Keratinocyte (primary cell): ENCODE data around the gene CYP2B6. TPM values are rescaled to one million over a fixed set of nuclear protein-coding genes. Genes with fewer than 3 reads are reported as not detected.

ENCODE experiments used
- DNase-seq: peaks from one replicate; pipeline ENCODE4 v3.0.0-alpha.2; 2011; ENCODE audit warnings: low read depth, missing footprints, low spot score
- FAIRE-seq: peaks from 2 replicates; lab custom pipeline; 2011; peaks lifted over from hg19 to GRCh38; lab: Jason Lieb, UNC
- H2AFZ ChIP-seq: 2 replicates; pipeline ENCODE4 v1.6.0; 2012; ENCODE audit warnings: low read length, control low read depth, inconsistent platforms; ENCODE audit not compliant: control insufficient read depth
- H3K27ac ChIP-seq: 2 replicates; pipeline ENCODE4 v1.5.1; 2011; ENCODE audit warnings: low read length; ENCODE audit not compliant: control insufficient read depth, insufficient read depth
- H3K27me3 ChIP-seq: 3 replicates; pipeline ENCODE4 v1.6.0; 2011; ENCODE audit warnings: low read length; ENCODE audit not compliant: control insufficient read depth, insufficient read depth; ENCODE audit errors: extremely low read depth
- H3K36me3 ChIP-seq, 2 experiments: 2 replicates in 1 of 2; 3 replicates in 1 of 2; pipeline ENCODE4 v1.5.1; 2011; ENCODE audit warnings: low read length in 2 of 2, mild to moderate bottlenecking in 1 of 2; ENCODE audit not compliant: control insufficient read depth in 2 of 2, insufficient read depth in 2 of 2; ENCODE audit errors: extremely low read depth in 1 of 2
- H3K4me1 ChIP-seq: 3 replicates; pipeline ENCODE4 v1.5.1; 2011; ENCODE audit warnings: low read length; ENCODE audit not compliant: control insufficient read depth, insufficient read depth; ENCODE audit errors: extremely low read depth
- H3K4me2 ChIP-seq: 3 replicates; pipeline ENCODE4 v1.6.0; 2011; ENCODE audit warnings: low read depth, low read length; ENCODE audit not compliant: control insufficient read depth, insufficient read depth; ENCODE audit errors: extremely low read depth
- H3K4me3 ChIP-seq, 3 experiments: fragments of 200-600 bp in 1 of 3; sonication (generic) in 1 of 3; 2 replicates in 2 of 3; 3 replicates in 1 of 3; pipeline ENCODE4 v1.5.1; 2011 to 2016; ENCODE audit warnings: low read length in 3 of 3, mild to moderate bottlenecking in 3 of 3, control low read depth in 2 of 3, inconsistent platforms in 1 of 3, low read depth in 1 of 3, mixed read lengths in 1 of 3, mixed run types in 1 of 3, moderate library complexity in 1 of 3; ENCODE audit not compliant: control insufficient read depth in 2 of 3, insufficient read depth in 2 of 3; ENCODE audit errors: extremely low read depth in 1 of 3
- H3K79me2 ChIP-seq: 2 replicates; pipeline ENCODE4 v1.6.0; 2012; ENCODE audit warnings: low read length; ENCODE audit not compliant: control insufficient read depth, insufficient read depth
- H3K9ac ChIP-seq: 3 replicates; pipeline ENCODE4 v1.6.0; 2011; ENCODE audit warnings: low read length; ENCODE audit not compliant: control insufficient read depth, insufficient read depth; ENCODE audit errors: extremely low read depth
- H3K9me1 ChIP-seq: 3 replicates; pipeline ENCODE4 v1.6.0; 2011; ENCODE audit warnings: low read length; ENCODE audit not compliant: control insufficient read depth, insufficient read depth; ENCODE audit errors: extremely low read depth
- H3K9me3 ChIP-seq: 2 replicates; pipeline ENCODE4 v1.5.1; 2012; ENCODE audit warnings: low read depth, low read length; ENCODE audit not compliant: control insufficient read depth
- H4K20me1 ChIP-seq: 3 replicates; pipeline ENCODE4 v1.6.0; 2011; ENCODE audit warnings: low read length; ENCODE audit not compliant: control insufficient read depth, insufficient read depth; ENCODE audit errors: extremely low read depth
- EZH2 ChIP-seq: IDR thresholded peaks from one replicate; pipeline ENCODE4 v1.6.1; 2012; ENCODE audit warnings: inconsistent platforms, mild to moderate bottlenecking, low read length, moderate library complexity
- dilution Hi-C: fragments of 300-500 bp; cut with MboI; formaldehyde crosslinking; loops from one replicate; pipeline ENCODE4 v1.7.0; 2020; ENCODE audit warnings: low sequenced_read_pairs; ENCODE audit not compliant: extremely low pct_ligation_motif_present
- polyA plus RNA-seq, 5 experiments: library from polyadenylated mRNA; depleted of rRNA in 3 of 5; stranded (reverse) in 3 of 5; stranded (forward) in 1 of 5; unstranded in 1 of 5; fragments of >200 nt; gene quantifications; 1 replicate in 1 of 5; 2 replicates in 3 of 5; 3 replicates in 1 of 5; pipeline versions ENCODE4 v1.2.1 to v1.2.3, GENCODE V29; 2011 to 2012; ENCODE audit warnings: missing spikeins in 2 of 5, low read depth in 1 of 5, low replicate concordance in 1 of 5
- TF ChIP-seq, protein P1 (sequence below), 3 experiments: IDR thresholded peaks in 1 of 3; conservative IDR thresholded peaks in 1 of 3; optimal IDR thresholded peaks in 1 of 3; 2 replicates in 2 of 3; 3 replicates in 1 of 3; pipeline versions ENCODE3 to v1.5.1; 2011; ENCODE audit warnings: low read length in 3 of 3, mild to moderate bottlenecking in 3 of 3, moderate library complexity in 2 of 3, control low read depth in 1 of 3, inconsistent platforms in 1 of 3; ENCODE audit not compliant: insufficient read depth in 2 of 3; ENCODE audit errors: extremely low read depth in 1 of 3

CYP2B6 gene
- polyA plus RNA-seq, 1 donor (not counting 4 experiments of a cell fraction or from before 2014, with no cell fraction given): not detected

DNA sequence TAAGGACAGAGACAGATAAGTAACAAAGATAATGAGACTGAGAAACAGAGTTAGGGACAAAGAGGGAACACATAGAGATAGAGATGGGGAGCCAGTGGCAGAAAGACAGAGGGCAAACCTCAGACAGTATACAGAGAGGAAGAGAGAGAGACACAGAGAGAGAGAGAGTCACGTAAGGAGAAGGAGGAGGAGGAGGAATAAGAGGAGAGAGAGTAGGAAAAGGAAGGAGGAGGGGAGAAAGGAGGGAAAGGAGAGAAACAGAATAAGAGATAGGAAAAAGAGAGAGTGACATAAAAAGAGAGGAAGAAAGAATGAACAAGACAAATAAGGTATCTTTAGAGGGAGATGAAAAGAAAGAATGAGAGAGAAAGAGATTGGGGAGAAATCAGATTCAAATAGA, 23.6 kb downstream of the CYP2B6 start:
- dilution Hi-C loops: no loop called here
- no peaks in the 10 kb centered on the region for H3K79me2 ChIP-seq
- H2AFZ ChIP-seq: no peak overlapping the region
- H3K9me3 ChIP-seq: no peaks in the 10 kb centered on the region
- no peak for DNase-seq
- H4K20me1 ChIP-seq: no peaks in the 10 kb centered on the region
- no peaks in the 10 kb centered on the region for H3K36me3 ChIP-seq
- H3K4me1 ChIP-seq: no peaks in the 10 kb centered on the region
- no peak overlapping the region for H3K4me2 ChIP-seq
- H3K27me3 ChIP-seq: no peaks in the 10 kb centered on the region
- TF ChIP-seq EZH2: no peak
- TF ChIP-seq, protein P1, sequence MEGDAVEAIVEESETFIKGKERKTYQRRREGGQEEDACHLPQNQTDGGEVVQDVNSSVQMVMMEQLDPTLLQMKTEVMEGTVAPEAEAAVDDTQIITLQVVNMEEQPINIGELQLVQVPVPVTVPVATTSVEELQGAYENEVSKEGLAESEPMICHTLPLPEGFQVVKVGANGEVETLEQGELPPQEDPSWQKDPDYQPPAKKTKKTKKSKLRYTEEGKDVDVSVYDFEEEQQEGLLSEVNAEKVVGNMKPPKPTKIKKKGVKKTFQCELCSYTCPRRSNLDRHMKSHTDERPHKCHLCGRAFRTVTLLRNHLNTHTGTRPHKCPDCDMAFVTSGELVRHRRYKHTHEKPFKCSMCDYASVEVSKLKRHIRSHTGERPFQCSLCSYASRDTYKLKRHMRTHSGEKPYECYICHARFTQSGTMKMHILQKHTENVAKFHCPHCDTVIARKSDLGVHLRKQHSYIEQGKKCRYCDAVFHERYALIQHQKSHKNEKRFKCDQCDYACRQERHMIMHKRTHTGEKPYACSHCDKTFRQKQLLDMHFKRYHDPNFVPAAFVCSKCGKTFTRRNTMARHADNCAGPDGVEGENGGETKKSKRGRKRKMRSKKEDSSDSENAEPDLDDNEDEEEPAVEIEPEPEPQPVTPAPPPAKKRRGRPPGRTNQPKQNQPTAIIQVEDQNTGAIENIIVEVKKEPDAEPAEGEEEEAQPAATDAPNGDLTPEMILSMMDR (optimal IDR thresholded peaks at IDR 0.05 in 1 of 3, IDR thresholded peaks at IDR 0.05 in 1 of 3, conservative IDR thresholded peaks at IDR 0.05 in 1 of 3; ENCODE audit: extremely low read depth in 1 of 3, insufficient read depth in 2 of 3, low read length in 3 of 3): no peak
- no peak overlapping the region for H3K27ac ChIP-seq
- FAIRE-seq: no peak
- no peak overlapping the region for H3K4me3 ChIP-seq
- H3K9ac ChIP-seq: no peak overlapping the region
- no peaks in the 10 kb centered on the region for H3K9me1 ChIP-seq

DNA sequence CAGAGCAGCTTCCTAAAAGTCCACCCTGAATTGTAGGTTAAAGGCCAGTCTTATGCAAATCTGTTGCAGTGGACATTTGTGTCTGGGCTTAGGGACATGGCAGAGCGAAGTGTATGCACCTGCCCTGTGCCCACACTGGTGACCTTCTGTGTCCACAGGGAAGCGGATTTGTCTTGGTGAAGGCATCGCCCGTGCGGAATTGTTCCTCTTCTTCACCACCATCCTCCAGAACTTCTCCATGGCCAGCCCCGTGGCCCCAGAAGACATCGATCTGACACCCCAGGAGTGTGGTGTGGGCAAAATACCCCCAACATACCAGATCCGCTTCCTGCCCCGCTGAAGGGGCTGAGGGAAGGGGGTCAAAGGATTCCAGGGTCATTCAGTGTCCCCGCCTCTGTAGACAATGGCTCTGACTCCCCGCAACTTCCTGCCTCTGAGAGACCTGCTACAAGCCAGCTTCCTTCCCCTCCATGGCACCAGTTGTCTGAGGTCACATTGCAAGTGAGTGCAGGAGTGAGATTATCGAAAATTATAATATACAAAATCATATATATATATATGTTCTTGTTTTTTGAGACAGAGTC, 25.5 kb downstream of the CYP2B6 start:
- Histone ChIP-seq H3K27ac (no peak overlapping the region), H2AFZ (no peak overlapping the region), H3K9ac (no peak overlapping the region), H3K9me3 (no peaks in the 10 kb centered on the region), H3K4me1 (no peaks in the 10 kb centered on the region), H3K4me3 (no peak overlapping the region), H3K9me1 (no peaks in the 10 kb centered on the region), H3K36me3 (no peaks in the 10 kb centered on the region), H3K4me2 (no peak overlapping the region), H4K20me1 (no peaks in the 10 kb centered on the region), H3K79me2 (no peaks in the 10 kb centered on the region), H3K27me3 (no peaks in the 10 kb centered on the region)
- TF ChIP-seq, protein P1 (optimal IDR thresholded peaks at IDR 0.05 in 1 of 3, IDR thresholded peaks at IDR 0.05 in 1 of 3, conservative IDR thresholded peaks at IDR 0.05 in 1 of 3; ENCODE audit: extremely low read depth in 1 of 3, insufficient read depth in 2 of 3, low read length in 3 of 3): no peak
- TF ChIP-seq EZH2: no peak
- dilution Hi-C loops: no loop called here
- FAIRE-seq (no peak), DNase-seq (no peak)
